GM21360 (cell line): ENCODE data around the gene FOLR2.
"Not testable (repeated sequence)": the region's sequence is repeated elsewhere in the genome, so short reads cannot be mapped to it uniquely, and the experiment has no call there.

Experiments
- ATAC-seq: cut with Tn5 transposase; IDR thresholded peaks from one replicate; pipeline ENCODE4 v1.9.1; 2021; ENCODE audit warnings: mild to moderate bottlenecking, moderate library complexity; ENCODE audit not compliant: unreplicated experiment

Gene FOLR2

GRCh38 chr11:72216638-72217037 lies at the start of gene FOLR2:
Gene FOLR2 (plus strand): TSS chr11:72216794. CDS start chr11:72218585, 1,791 bp downstream.
- ATAC-seq, result no peak

DNA sequence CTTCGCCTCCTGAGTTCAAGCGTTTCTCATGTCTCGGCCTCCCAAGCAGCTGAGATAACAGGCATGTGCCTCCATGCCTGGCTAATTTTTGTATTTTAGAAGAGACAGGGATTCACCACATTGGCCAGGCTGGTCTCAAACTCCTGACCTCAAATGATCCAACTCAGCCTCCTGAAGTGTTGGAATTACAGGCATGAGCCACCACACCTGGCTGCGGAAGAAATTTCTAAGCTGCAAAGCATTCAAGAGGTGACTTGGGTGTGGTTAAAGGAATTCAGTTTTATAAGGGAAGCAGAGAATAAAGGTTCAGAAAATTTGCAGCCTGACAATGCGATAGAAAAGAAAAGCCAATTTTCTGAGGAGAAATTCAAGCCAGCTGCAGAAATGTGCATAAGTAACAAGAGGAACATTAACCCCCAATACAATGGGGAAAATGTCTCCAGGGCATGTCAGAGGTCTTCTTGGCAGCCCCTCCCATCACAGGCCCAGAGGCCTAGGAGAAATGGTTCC lies 47.5 kb upstream of the FOLR2 start:
- not testable (repeated sequence) for ATAC-seq

- not testable (repeated sequence) for ATAC-seq
Observed at GRCh38 chr11:72169754-72170153, 46.8 kb upstream of the FOLR2 start.

- ATAC-seq, result not testable (repeated sequence)
Observed at GRCh38 chr11:72172043-72172442, 44.6 kb upstream of the FOLR2 start.

DNA sequence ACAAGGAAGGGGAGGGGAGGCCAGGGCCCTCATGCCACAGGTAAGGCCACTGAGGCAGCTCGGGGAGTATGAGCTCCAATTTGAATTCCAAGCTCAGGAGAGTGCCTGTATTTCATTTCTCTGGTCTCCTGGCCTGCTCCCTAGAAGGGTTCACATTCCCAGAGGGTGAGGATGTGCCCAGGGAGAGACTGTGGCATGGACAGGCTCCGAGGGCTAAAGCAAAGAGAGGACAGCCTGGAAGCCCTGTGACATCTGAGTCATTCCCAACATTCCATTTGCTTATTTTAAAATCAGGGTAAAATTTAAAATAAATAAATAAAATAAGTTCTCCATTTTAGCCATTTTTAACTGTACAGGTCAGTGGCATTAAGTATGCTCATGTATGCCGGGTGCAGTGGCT lies 43.3 kb upstream of the FOLR2 start:
- ATAC-seq, result no peak

GRCh38 chr11:72174302-72175070 lies 42.1 kb upstream of the FOLR2 start:
- no peak for ATAC-seq

DNA sequence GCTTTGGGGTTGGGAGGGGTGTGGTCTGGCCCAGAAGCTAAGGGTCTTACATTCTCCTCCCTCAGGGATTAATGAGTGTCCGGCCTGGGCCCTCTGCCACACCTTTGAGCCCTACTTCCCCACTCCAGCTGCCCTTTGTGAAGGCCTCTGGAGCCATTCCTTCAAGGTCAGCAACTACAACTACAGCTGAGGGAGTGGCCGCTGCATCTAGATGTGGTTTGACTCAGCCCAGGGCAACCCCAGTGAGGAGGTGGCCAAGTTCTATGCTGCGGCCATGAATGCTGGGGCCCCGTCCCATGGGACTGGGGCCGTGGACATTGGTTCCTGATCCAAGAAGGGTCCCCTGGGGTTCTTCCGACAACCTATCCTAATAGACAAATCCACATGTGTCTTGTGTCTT lies 38.9 kb upstream of the FOLR2 start:
- no peak for ATAC-seq

- no peak for ATAC-seq
Observed at GRCh38 chr11:72179049-72179803, 37.4 kb upstream of the FOLR2 start.

GRCh38 chr11:72179804-72180396 lies 36.7 kb upstream of the FOLR2 start:
- ATAC-seq, result no peak

DNA sequence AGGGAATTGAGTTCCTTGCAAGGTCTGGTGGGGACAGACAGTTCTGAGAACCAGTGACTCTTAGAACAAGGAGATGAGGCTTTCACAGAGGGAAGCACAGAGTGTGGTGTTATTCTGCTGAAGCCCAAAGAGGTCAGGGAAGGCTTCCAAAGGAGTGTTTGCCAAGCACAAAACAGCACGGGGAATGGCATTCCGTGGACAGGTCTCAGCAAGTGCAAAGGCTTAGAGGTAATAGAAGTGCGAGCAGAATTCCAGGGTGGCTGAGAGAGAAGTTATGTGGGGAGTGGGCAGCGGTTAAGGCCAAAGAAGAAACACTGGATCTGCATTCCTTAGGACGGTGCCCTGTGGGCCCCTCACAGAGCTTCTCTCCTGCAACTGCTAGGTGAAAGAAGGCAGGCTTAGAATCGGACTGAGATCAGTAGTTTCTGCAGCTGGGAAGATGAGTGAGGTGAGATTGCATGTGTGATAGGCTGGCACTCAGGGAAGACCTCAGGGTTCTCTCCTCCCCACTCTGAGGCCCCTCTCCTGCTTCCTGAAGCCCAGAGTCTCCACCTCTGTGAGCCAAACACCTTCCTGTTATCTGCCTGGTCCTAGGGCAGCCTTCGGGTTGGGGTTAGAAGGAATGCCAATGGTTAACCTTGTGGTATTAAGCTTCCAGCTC lies 35.6 kb upstream of the FOLR2 start:
- not testable (repeated sequence) for ATAC-seq

DNA sequence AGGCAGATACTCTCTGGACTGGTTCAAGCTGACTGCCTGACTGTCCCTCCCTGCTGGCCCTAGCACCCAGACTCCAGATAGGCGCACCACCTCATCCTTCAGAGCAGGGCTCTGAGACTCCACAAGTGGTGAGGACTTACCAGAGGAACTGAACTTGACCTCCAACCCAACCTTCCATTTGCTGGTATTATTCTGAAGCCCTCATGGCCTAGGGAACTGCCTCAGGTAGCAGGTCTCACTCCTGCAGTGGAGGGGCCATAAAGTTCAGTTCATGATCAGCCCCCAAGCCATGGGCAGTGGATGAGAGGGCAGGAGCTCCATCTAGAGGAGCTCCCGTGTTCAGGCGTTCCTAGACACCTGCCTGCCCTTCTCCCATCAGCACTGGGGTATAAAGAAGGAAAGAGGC lies 35.0 kb upstream of the FOLR2 start:
- not testable (repeated sequence) for ATAC-seq

DNA sequence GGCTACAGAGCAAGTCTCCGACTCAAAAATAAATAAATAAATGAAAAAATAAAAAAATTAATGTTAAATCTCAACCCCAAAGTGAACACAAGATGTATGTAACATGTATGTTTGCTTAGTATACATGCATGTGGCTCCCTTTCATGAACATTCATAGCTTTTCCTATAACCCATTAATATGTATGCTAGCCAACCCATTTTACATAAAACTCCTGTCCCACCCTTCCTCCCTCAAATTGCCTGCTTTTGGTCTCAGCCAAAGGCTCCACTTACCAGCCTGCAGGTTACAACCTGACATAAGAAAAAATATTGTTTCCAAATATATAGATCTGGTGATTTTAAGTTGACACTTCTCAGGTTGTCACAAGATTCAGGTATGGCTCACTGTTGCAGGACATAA lies 28.3 kb upstream of the FOLR2 start:
- no peak for ATAC-seq

DNA sequence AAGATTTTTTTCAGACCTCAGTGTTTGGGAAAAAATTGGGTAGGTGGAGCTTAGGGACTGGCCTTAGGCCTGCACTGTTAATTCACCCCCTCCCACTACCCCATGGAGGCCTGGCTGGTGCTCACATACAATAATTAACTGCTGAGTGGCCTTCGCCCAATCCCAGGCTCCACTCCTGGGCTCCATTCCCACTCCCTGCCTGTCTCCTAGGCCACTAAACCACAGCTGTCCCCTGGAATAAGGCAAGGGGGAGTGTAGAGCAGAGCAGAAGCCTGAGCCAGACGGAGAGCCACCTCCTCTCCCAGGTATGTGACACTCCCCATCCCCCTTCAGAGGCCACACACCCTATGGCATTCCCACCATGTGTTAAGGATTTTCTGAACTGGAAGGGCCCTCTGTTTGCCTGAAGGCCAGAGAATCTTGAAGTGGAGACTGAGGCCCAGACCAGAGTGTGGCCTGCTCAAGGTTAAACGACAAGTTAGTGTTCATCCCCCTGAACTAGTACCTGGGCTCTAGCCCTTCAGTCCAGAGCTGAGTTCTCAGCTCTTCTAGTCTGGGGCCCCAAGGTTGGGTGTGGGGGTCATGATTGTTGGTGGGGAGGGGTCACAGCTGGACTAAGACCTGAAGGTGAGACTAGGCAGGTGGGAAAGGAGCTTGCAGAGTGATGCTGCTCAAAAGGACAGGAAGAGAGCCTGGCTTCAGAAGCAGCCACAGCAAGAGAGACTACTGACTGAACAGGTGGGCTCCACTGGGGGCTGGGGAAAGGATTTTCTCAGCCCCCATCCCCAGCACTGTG lies 26.9 kb upstream of the FOLR2 start:
- ATAC-seq, result no peak

- no peak for ATAC-seq
Observed at GRCh38 chr11:72190631-72191071, 25.9 kb upstream of the FOLR2 start.

DNA sequence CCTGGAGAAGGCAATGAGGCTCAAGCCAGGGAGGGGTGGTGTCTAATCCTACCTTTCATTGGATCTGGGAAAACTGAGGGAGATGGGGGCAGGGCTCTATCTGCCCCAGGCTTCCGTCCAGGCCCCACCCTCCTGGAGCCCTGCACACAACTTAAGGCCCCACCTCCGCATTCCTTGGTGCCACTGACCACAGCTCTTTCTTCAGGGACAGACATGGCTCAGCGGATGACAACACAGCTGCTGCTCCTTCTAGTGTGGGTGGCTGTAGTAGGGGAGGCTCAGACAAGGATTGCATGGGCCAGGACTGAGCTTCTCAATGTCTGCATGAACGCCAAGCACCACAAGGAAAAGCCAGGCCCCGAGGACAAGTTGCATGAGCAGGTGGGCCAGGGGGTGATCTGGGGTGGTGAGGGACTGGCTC lies 24.6 kb upstream of the FOLR2 start, which contains the start of gene FOLR1:
Gene FOLR1 (plus strand): TSS at position 180 of the 421 bp plus-strand sequence. CDS start 34 bp downstream, at position 214.
- no peak for ATAC-seq

GRCh38 chr11:72195518-72196270 lies 20.9 kb upstream of the FOLR2 start:
- no peak for ATAC-seq

GRCh38 chr11:72201445-72201844 lies 15.1 kb upstream of the FOLR2 start:
- ATAC-seq, result not testable (repeated sequence)

DNA sequence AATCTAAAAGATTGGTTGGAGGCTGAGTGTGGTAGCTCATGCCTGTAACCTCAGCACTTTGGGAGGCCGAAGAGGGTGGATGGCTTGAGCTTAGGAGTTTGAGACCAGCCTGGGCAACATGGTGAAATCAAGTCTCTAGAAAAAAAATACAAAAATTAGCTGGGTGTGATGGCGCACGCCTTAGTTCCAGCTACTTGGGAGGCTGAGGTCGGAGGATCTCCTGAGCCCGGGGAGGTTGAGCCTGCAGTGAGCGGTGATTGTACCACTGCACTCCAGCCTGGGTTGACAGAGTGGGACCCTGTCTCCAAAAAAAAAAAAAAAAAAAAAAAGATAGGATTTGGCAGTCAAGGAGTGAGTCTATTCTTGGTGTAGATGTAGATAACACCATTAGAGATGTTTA lies 14.0 kb upstream of the FOLR2 start:
- no peak for ATAC-seq

- ATAC-seq, result no peak
Observed at GRCh38 chr11:72203163-72203562, 13.4 kb upstream of the FOLR2 start.
